ENCODE results near the gene FGF21.

Gene FGF21

GRCh38 chr19:48731452-48731851, 23.9 kb upstream of the FGF21 start:
- DNase-seq, result no peak

- DNase-seq, result no peak
Measured at GRCh38 chr19:48734625-48735024, 20.7 kb upstream of the FGF21 start.

- DNase-seq, result no peak
Measured at GRCh38 chr19:48735031-48735615, 20.2 kb upstream of the FGF21 start.

GRCh38 chr19:48737360-48737998, 17.8 kb upstream of the FGF21 start:
- DNase-seq, result no peak

GRCh38 chr19:48738557-48739403, 16.5 kb upstream of the FGF21 start:
- DNase-seq, result peak; percentile 51

- no peak for DNase-seq
Measured at GRCh38 chr19:48739404-48740163, 15.7 kb upstream of the FGF21 start.

- DNase-seq, result no peak
Measured at GRCh38 chr19:48740164-48740972, 15.0 kb upstream of the FGF21 start, which contains the start of gene RASIP1. Gene RASIP1, minus strand, starts transcription at chr19:48740610. Its CDS starts 328 bp downstream, at chr19:48740282.

- DNase-seq, result no peak
Measured at GRCh38 chr19:48741129-48741999, 14.0 kb upstream of the FGF21 start.

- DNase-seq, result no peak
Measured at GRCh38 chr19:48742096-48742495, 13.2 kb upstream of the FGF21 start.

- DNase-seq, result no peak
Measured at GRCh38 chr19:48745208-48745995, 9.9 kb upstream of the FGF21 start.

- no peak for DNase-seq
Measured at GRCh38 chr19:48746110-48746509, 9.2 kb upstream of the FGF21 start.

- no peak for DNase-seq
Measured at GRCh38 chr19:48746738-48747575, 8.4 kb upstream of the FGF21 start, which contains the start of gene IZUMO1. Gene IZUMO1, minus strand, starts transcription at chr19:48746909. Its CDS starts 1,050 bp downstream, at chr19:48745859.

GRCh38 chr19:48749571-48750198, 5.6 kb upstream of the FGF21 start:
- DNase-seq, result no peak

- no peak for DNase-seq
Measured at GRCh38 chr19:48750351-48750750, 5.0 kb upstream of the FGF21 start.

- DNase-seq, result no peak
Measured at GRCh38 chr19:48750771-48751504, 4.4 kb upstream of the FGF21 start.

- no peak for DNase-seq
Measured at GRCh38 chr19:48751845-48752495, 3.4 kb upstream of the FGF21 start.
